ENCODE measurements around the gene XCL2. TPM values are rescaled to one million over a fixed set of nuclear protein-coding genes. Genes with fewer than 3 reads are reported as not detected.

XCL2 gene
- total RNA-seq, 1 donor from 2014 or later, result not detected

GRCh38 chr1:168520832-168521231 is 23.0 kb downstream of the XCL2 start:
- intact Hi-C loops (cut with DNase I), result no loop called here
- ATAC-seq (no peak), DNase-seq (ENCODE audit: low spot score) (no peak)

- DNase-seq (ENCODE audit: low spot score) (no peak), ATAC-seq (no peak)
- intact Hi-C loops (cut with DNase I), result no loop called here
Observed at GRCh38 chr1:168520052-168520751, 23.6 kb downstream of the XCL2 start.

- intact Hi-C loops (cut with DNase I), result no loop called here
- DNase-seq (ENCODE audit: low spot score) (no peak), ATAC-seq (no peak)
Observed at GRCh38 chr1:168518813-168519212, 25.0 kb downstream of the XCL2 start.

- ATAC-seq (no peak), DNase-seq (ENCODE audit: low spot score) (no peak)
- intact Hi-C loops (cut with DNase I), result no loop called here
Observed at GRCh38 chr1:168518201-168518689, 25.6 kb downstream of the XCL2 start.

GRCh38 chr1:168514455-168514854 is 29.3 kb downstream of the XCL2 start:
- intact Hi-C loops (cut with DNase I), result no loop called here
- DNase-seq (ENCODE audit: low spot score) (no peak), ATAC-seq (no peak)

- intact Hi-C loops (cut with DNase I), result no loop called here
- DNase-seq (ENCODE audit: low spot score), result no peak
- ATAC-seq, result peak; percentile 22
Observed at GRCh38 chr1:168513656-168514404, 30.0 kb downstream of the XCL2 start.

GRCh38 chr1:168512864-168513595 is 30.8 kb downstream of the XCL2 start:
- intact Hi-C loops (cut with DNase I), result no loop called here

GRCh38 chr1:168509875-168510791 is 33.7 kb downstream of the XCL2 start:
- intact Hi-C loops (cut with DNase I), result no loop called here
- no peak for DNase-seq (ENCODE audit: low spot score)
- no peak for ATAC-seq

More at GRCh38 chr1:168512864-168513595, 30.8 kb downstream of the XCL2 start:
- no peak for ATAC-seq
- DNase-seq (ENCODE audit: low spot score), result no peak

GRCh38 chr1:168509210-168509609 is 34.6 kb downstream of the XCL2 start:
- ATAC-seq, result no peak
- DNase-seq (ENCODE audit: low spot score), result no peak
- intact Hi-C loops (cut with DNase I), result no loop called here

GRCh38 chr1:168507828-168508227 is 36.0 kb downstream of the XCL2 start:
- ATAC-seq (no peak), DNase-seq (ENCODE audit: low spot score) (no peak)
- intact Hi-C loops (cut with DNase I), result no loop called here

GRCh38 chr1:168507231-168507630 is 36.6 kb downstream of the XCL2 start:
- intact Hi-C loops (cut with DNase I), result no loop called here
- no peak for ATAC-seq
- DNase-seq (ENCODE audit: low spot score), result no peak

- intact Hi-C loops (cut with DNase I), result no loop called here
- ATAC-seq (no peak), DNase-seq (ENCODE audit: low spot score) (no peak)
Observed at GRCh38 chr1:168506204-168506819, 37.5 kb downstream of the XCL2 start.

GRCh38 chr1:168505006-168505405 is 38.8 kb downstream of the XCL2 start:
- intact Hi-C loops (cut with DNase I), result no loop called here
- ATAC-seq, result no peak
- DNase-seq (ENCODE audit: low spot score), result no peak

GRCh38 chr1:168504064-168504837 is 39.5 kb downstream of the XCL2 start:
- peak; percentile 88 for ATAC-seq
- intact Hi-C loops (cut with DNase I), result no loop called here
- peak; percentile 71 for DNase-seq (ENCODE audit: low spot score)

GRCh38 chr1:168499688-168500049 is 44.1 kb downstream of the XCL2 start:
- intact Hi-C loops (cut with DNase I), result no loop called here
- DNase-seq (ENCODE audit: low spot score), result no peak
- no peak for ATAC-seq

GRCh38 chr1:168498956-168499687 is 44.7 kb downstream of the XCL2 start:
- ATAC-seq, result no peak
- intact Hi-C loops (cut with DNase I), result no loop called here
- no peak for DNase-seq (ENCODE audit: low spot score)

GRCh38 chr1:168498159-168498631 is 45.6 kb downstream of the XCL2 start:
- intact Hi-C loops (cut with DNase I), result no loop called here
- ATAC-seq (no peak), DNase-seq (ENCODE audit: low spot score) (no peak)

Measured in sciatic nerve (tissue), 2 donors.